ENCODE results near the gene SHISA6. TPM values are rescaled to one million over a fixed set of nuclear protein-coding genes. Genes with fewer than 3 reads are reported as not detected.

The SHISA6 gene
- total RNA-seq, 4 donors from 2014 or later, result under 0.01 to 0.88 (median 0.26) TPM

DNA sequence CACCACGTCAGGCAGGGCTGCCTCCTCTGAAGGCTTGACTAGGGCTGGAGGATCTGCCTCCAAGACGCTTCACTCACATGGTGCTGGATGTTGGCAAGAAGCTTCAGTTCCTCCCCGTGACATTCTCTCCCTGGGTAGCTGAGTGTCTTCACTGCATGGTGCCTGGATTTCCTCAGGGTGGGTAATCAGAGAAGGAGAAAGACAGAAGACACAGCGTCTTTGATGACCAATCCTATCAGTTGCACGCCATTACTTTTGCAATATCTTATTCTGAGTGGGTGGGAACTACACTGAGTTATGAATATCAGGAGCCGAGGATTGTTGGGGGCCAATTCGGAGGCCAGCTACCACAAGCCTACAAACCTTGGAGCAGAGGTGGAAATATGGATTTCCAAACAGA, 139.7 kb downstream of the SHISA6 start:
- intact Hi-C loops (cut with DNase I), result no loop called here
- Histone ChIP-seq H3K4me3 (replicated peaks in 1 of 3) (no peak overlapping the region), H3K4me1 (no peaks in the 10 kb centered on the region), H3K9me3 (no peaks in the 10 kb centered on the region), H3K36me3 (no peaks in the 10 kb centered on the region), H3K27ac (no peak overlapping the region), H3K27me3 (no peaks in the 10 kb centered on the region)
- no peak for DNase-seq
- TF ChIP-seq, protein P1, sequence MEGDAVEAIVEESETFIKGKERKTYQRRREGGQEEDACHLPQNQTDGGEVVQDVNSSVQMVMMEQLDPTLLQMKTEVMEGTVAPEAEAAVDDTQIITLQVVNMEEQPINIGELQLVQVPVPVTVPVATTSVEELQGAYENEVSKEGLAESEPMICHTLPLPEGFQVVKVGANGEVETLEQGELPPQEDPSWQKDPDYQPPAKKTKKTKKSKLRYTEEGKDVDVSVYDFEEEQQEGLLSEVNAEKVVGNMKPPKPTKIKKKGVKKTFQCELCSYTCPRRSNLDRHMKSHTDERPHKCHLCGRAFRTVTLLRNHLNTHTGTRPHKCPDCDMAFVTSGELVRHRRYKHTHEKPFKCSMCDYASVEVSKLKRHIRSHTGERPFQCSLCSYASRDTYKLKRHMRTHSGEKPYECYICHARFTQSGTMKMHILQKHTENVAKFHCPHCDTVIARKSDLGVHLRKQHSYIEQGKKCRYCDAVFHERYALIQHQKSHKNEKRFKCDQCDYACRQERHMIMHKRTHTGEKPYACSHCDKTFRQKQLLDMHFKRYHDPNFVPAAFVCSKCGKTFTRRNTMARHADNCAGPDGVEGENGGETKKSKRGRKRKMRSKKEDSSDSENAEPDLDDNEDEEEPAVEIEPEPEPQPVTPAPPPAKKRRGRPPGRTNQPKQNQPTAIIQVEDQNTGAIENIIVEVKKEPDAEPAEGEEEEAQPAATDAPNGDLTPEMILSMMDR (IDR thresholded peaks at IDR 0.05), result no peak
- WGBS, 2 donors, result 89 to 91% methylated on average over 7 of the region's 7 CpGs

DNA sequence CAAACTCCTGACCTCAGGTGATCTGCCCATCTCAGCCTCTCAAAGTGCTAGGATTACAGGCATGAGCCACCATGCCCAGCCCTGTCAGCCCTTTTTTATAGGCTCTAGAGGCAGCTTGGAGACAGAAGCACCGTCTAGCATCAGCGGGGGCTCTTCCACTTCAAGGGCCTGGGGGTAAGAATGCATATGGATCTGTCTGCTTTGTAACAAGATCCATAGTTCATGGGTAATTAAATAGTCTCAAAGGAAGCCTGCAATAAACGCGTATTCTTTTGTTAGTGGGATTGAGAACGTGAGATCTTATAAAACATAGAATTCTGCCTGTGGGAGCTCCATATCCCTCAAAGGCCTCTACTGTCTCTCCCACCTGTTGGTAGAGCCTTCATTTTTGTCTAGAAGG, 142.1 kb downstream of the SHISA6 start:
- no peak overlapping the region for H3K4me3 ChIP-seq (replicated peaks in 1 of 3)
- no peak for TF ChIP-seq POLR2A (IDR thresholded peaks at IDR 0.05)
- TF ChIP-seq, protein P1 (IDR thresholded peaks at IDR 0.05), result no peak
- WGBS, 2 donors, result 91 to 93% methylated on average over 5 of the region's 5 CpGs

DNA sequence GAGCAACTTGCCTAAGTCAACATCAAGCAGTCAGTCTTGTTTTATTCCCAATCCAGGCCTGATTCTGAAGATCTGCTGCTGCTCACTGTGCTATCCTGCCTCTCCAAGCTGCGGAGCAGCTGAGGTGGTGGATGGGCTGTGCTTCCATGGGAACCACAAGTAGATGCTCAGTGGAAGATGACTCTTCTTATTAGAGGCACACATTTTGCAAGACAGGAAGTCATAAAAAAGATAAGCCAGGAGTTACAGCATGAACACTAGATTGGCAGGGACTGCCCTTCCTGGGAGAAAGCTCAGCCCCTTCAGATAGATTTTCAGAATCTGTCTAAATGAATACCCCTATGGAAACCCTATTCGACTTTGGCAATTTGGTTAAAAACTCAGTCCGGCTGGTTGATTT, 143.1 kb downstream of the SHISA6 start:
- 85 to 92% methylated on average over 3 of the region's 3 CpGs for WGBS, 2 donors
- no peak overlapping the region for H3K27ac ChIP-seq
- H3K9me3 ChIP-seq, result no peaks in the 10 kb centered on the region
- no peak overlapping the region for H3K4me3 ChIP-seq (replicated peaks in 1 of 3)
- H3K36me3 ChIP-seq, result no peaks in the 10 kb centered on the region
- no peak for TF ChIP-seq POLR2A (IDR thresholded peaks at IDR 0.05)
- TF ChIP-seq, protein P1 (IDR thresholded peaks at IDR 0.05), result no peak
- intact Hi-C loops (cut with DNase I), result no loop called here
- H3K27me3 ChIP-seq, result no peaks in the 10 kb centered on the region
- DNase-seq, result no peak
- H3K4me1 ChIP-seq, result no peaks in the 10 kb centered on the region

More for the DNA sequence above, 142.1 kb downstream of the SHISA6 start:
- H3K27ac ChIP-seq, result no peak overlapping the region
- H3K4me1 ChIP-seq, result no peaks in the 10 kb centered on the region
- intact Hi-C loops (cut with DNase I), result no loop called here
- H3K36me3 ChIP-seq, result no peaks in the 10 kb centered on the region
- no peaks in the 10 kb centered on the region for H3K9me3 ChIP-seq
- no peak for DNase-seq
- H3K27me3 ChIP-seq, result no peaks in the 10 kb centered on the region

DNA sequence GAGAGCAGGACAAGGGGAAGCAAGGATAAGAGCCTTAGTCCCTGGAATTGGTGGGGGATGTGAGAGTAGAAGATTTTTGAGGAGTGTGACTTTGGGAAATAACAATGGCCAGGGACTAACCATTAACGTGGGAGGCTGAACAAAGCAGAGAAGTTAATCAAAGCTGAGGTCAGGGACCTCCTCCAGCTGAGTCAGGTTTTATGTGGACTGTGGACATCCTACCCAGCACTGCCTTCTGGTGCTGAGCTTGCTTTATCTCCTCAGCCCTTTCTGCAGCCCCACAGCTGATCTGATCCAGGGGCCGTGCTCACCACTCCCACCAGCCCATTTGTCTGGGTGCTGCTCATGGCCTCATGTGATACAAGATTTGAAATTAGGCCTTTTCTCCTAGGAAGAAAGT, 146.6 kb downstream of the SHISA6 start:
- H3K27me3 ChIP-seq, result no peaks in the 10 kb centered on the region
- no peaks in the 10 kb centered on the region for H3K9me3 ChIP-seq
- 54 to 59% methylated on average over 2 of the region's 2 CpGs for WGBS, 2 donors
- H3K4me1 ChIP-seq, result no peaks in the 10 kb centered on the region
- no peak overlapping the region for H3K27ac ChIP-seq
- TF ChIP-seq POLR2A (IDR thresholded peaks at IDR 0.05), result no peak
- TF ChIP-seq, protein P1 (IDR thresholded peaks at IDR 0.05), result no peak
- intact Hi-C loops (cut with DNase I), result no loop called here
- no peak overlapping the region for H3K4me3 ChIP-seq (replicated peaks in 1 of 3)
- no peak for DNase-seq
- H3K36me3 ChIP-seq, result no peaks in the 10 kb centered on the region

DNA sequence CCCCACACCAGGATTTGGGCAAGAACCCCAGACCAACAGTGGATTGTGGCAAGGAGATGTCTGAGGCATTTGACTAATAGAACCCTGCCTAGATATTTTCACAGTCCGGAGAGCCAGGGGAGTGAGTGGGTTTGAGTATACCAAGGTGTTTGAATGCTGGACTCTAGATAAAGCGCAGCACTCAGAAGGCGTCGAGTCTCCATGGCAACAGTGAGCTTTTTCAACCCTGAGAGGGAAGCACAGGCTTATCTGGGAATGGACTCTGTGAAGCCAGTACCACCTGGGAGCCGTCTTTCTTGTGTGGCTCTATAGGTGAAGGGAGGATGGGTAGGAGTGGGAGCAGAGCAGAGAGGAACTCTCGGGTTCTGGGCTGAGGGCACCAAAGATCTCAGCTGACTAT, 147.0 kb downstream of the SHISA6 start:
- DNase-seq, result no peak
- Histone ChIP-seq H3K4me1 (no peaks in the 10 kb centered on the region), H3K27ac (no peak overlapping the region), H3K36me3 (no peaks in the 10 kb centered on the region), H3K4me3 (replicated peaks in 1 of 3) (no peak overlapping the region), H3K9me3 (no peaks in the 10 kb centered on the region), H3K27me3 (no peaks in the 10 kb centered on the region)
- intact Hi-C loops (cut with DNase I), result no loop called here
- WGBS, 2 donors, result 52 to 70% methylated on average over 6 of the region's 6 CpGs
- no peak for TF ChIP-seq POLR2A (IDR thresholded peaks at IDR 0.05)
- TF ChIP-seq, protein P1 (IDR thresholded peaks at IDR 0.05), result no peak

Measured in thyroid gland (tissue), 4 donors.